Naive B cell (primary cell): ENCODE data around the gene GPN1. TPM values are rescaled to one million over a fixed set of nuclear protein-coding genes. Genes with fewer than 3 reads are reported as not detected.
"Not testable (repeated sequence)": the region's sequence is repeated elsewhere in the genome, so short reads cannot be mapped to it uniquely, and the experiment has no call there.

ENCODE experiments used
- ATAC-seq, 2 donors: fragments of 150-1000 bp; cut with Tn5 transposase; 2 replicates each; pipeline ENCODE4 v1.10.0; 2021; ENCODE audit warnings: low read depth in 2 of 2, mild to moderate bottlenecking in 2 of 2, moderate library complexity in 2 of 2
- DNase-seq: peaks from one replicate; pipeline ENCODE4 v3.0.0; 2022
- H3K27ac Mint-ChIP-seq, 6 donors: one replicate each; pipeline ENCODE4 v1.8.0; 2020 to 2022; ENCODE audit warnings: mild to moderate bottlenecking in 6 of 6, mixed read lengths in 6 of 6, moderate library complexity in 5 of 6, inconsistent platforms in 2 of 6
- H3K27me3 Mint-ChIP-seq, 3 donors: one replicate each; pipeline ENCODE4 v1.8.0; 2021 to 2022; ENCODE audit warnings: mixed read lengths in 3 of 3, mild to moderate bottlenecking in 1 of 3
- H3K36me3 Mint-ChIP-seq, 2 donors: one replicate each; pipeline ENCODE4 v1.8.0; 2020 to 2022; ENCODE audit warnings: mixed read lengths in 2 of 2, inconsistent platforms in 1 of 2, mild to moderate bottlenecking in 1 of 2
- H3K4me1 Mint-ChIP-seq, 3 donors: one replicate each; pipeline ENCODE4 v1.8.0; 2020 to 2022; ENCODE audit warnings: mixed read lengths in 3 of 3, inconsistent platforms in 1 of 3, mild to moderate bottlenecking in 1 of 3, moderate library complexity in 1 of 3
- H3K4me3 Mint-ChIP-seq, 8 donors: one replicate each; pipeline ENCODE4 v1.8.0; 2020 to 2022; ENCODE audit warnings: mild to moderate bottlenecking in 8 of 8, mixed read lengths in 8 of 8, moderate library complexity in 8 of 8, inconsistent platforms in 2 of 8
- H3K9me3 Mint-ChIP-seq, 7 donors: one replicate each; pipeline ENCODE4 v1.8.0; 2020 to 2022; ENCODE audit warnings: mixed read lengths in 7 of 7, mild to moderate bottlenecking in 5 of 7, inconsistent platforms in 2 of 7, moderate library complexity in 1 of 7
- polyA plus RNA-seq, 6 donors: library from polyadenylated mRNA; unstranded; fragments of 300-500 nt; fragmentation: Illumina TruSeq; gene quantifications; one replicate each; pipeline ENCODE4 v1.2.3, GENCODE V29; 2021; ENCODE audit warnings: low read depth in 6 of 6

Gene GPN1
- polyA plus RNA-seq, 6 donors from 2014 or later: 50.3 to 89.4 (median 62.2) TPM

- Mint-ChIP-seq H3K9me3 (peaks cover 0 to 37% (median 23%) of the 10 kb centered on the region in 7 donors), H3K36me3 (peaks cover 30 to 32% of the 10 kb centered on the region in 2 donors), H3K27ac (peak overlapping the region in 1 of 6 donors; percentile 38), H3K4me3 (peak overlapping the region in 1 of 8 donors; percentile 0), H3K4me1 (peaks cover 29 to 38% (median 29%) of the 10 kb centered on the region in 3 donors)
- not testable (repeated sequence) for DNase-seq, H3K27me3 Mint-ChIP-seq, ATAC-seq
These were observed 33.4 kb upstream of the GPN1 start for GRCh38 chr2:27595412-27595811.

GRCh38 chr2:27596627-27597026 is 32.2 kb upstream of the GPN1 start:
- Mint-ChIP-seq H3K4me3 (no peak overlapping the region), H3K9me3 (peaks cover 0 to 31% (median 17%) of the 10 kb centered on the region in 7 donors), H3K27ac (no peak overlapping the region), H3K27me3 (no peaks in the 10 kb centered on the region), H3K4me1 (peaks cover 29 to 38% (median 32%) of the 10 kb centered on the region in 3 donors), H3K36me3 (peaks cover 33% of the 10 kb centered on the region in 2 donors)
- no peak for ATAC-seq
- DNase-seq: no peak

- H3K36me3 Mint-ChIP-seq: peaks cover 33 to 51% of the 10 kb centered on the region in 2 donors
These were observed 22.2 kb upstream of the GPN1 start for GRCh38 chr2:27606611-27607010.

GRCh38 chr2:27613985-27614384 is 14.9 kb upstream of the GPN1 start:
- no peak overlapping the region for H3K4me3 Mint-ChIP-seq
- H3K27ac Mint-ChIP-seq: no peak overlapping the region
- H3K36me3 Mint-ChIP-seq: peaks cover 32 to 42% of the 10 kb centered on the region in 2 donors
- no peaks in the 10 kb centered on the region for H3K27me3 Mint-ChIP-seq
- H3K9me3 Mint-ChIP-seq: no peaks in the 10 kb centered on the region
- ATAC-seq (no peak), DNase-seq (no peak)
- peaks cover 0 to 4% (median 2%) of the 10 kb centered on the region in 3 donors for H3K4me1 Mint-ChIP-seq

More at GRCh38 chr2:27606611-27607010, 22.2 kb upstream of the GPN1 start:
- Mint-ChIP-seq H3K4me1 (peaks cover 0 to 6% (median 2%) of the 10 kb centered on the region in 3 donors), H3K9me3 (no peaks in the 10 kb centered on the region), H3K4me3 (no peak overlapping the region), H3K27me3 (no peaks in the 10 kb centered on the region), H3K27ac (no peak overlapping the region)
- ATAC-seq (no peak), DNase-seq (no peak)

GRCh38 chr2:27615316-27615715 is 13.5 kb upstream of the GPN1 start:
- Mint-ChIP-seq H3K4me1 (peaks cover 0 to 4% (median 2%) of the 10 kb centered on the region in 3 donors), H3K4me3 (no peak overlapping the region), H3K27me3 (no peaks in the 10 kb centered on the region), H3K36me3 (peaks cover 32 to 48% of the 10 kb centered on the region in 2 donors), H3K9me3 (no peaks in the 10 kb centered on the region), H3K27ac (peak overlapping the region in 1 of 6 donors; percentile 28)
- ATAC-seq: no peak
- DNase-seq: no peak

- no peaks in the 10 kb centered on the region for H3K9me3 Mint-ChIP-seq
- peaks cover 0 to 4% (median 0%) of the 10 kb centered on the region in 3 donors for H3K4me1 Mint-ChIP-seq
- ATAC-seq: no peak
- H3K4me3 Mint-ChIP-seq: no peak overlapping the region
- H3K36me3 Mint-ChIP-seq: peaks cover 45 to 52% of the 10 kb centered on the region in 2 donors
- DNase-seq: no peak
- no peaks in the 10 kb centered on the region for H3K27me3 Mint-ChIP-seq
- H3K27ac Mint-ChIP-seq: no peak overlapping the region
These were observed 7.3 kb upstream of the GPN1 start for GRCh38 chr2:27621524-27621923.

- Mint-ChIP-seq H3K36me3 (peaks cover 36 to 43% of the 10 kb centered on the region in 2 donors), H3K27ac (no peak overlapping the region), H3K4me3 (no peak overlapping the region), H3K27me3 (no peaks in the 10 kb centered on the region), H3K4me1 (peaks cover 6 to 10% (median 6%) of the 10 kb centered on the region in 3 donors), H3K9me3 (no peaks in the 10 kb centered on the region)
- ATAC-seq: no peak
- no peak for DNase-seq
These were observed 5.9 kb upstream of the GPN1 start for GRCh38 chr2:27622921-27623384.

- H3K4me3 Mint-ChIP-seq: no peak overlapping the region
- H3K27ac Mint-ChIP-seq: no peak overlapping the region
- ATAC-seq: no peak
- DNase-seq: no peak
- peaks cover 6 to 10% (median 8%) of the 10 kb centered on the region in 3 donors for H3K4me1 Mint-ChIP-seq
- no peaks in the 10 kb centered on the region for H3K9me3 Mint-ChIP-seq
- peaks cover 28 to 35% of the 10 kb centered on the region in 2 donors for H3K36me3 Mint-ChIP-seq
- H3K27me3 Mint-ChIP-seq: no peaks in the 10 kb centered on the region
These were observed 3.9 kb upstream of the GPN1 start for GRCh38 chr2:27624943-27625342.

GRCh38 chr2:27626323-27626722 is 2.5 kb upstream of the GPN1 start:
- peaks cover 19 to 27% of the 10 kb centered on the region in 2 donors for H3K36me3 Mint-ChIP-seq
- H3K4me1 Mint-ChIP-seq: peaks cover 6 to 20% (median 10%) of the 10 kb centered on the region in 3 donors
- DNase-seq, H3K27me3 Mint-ChIP-seq, ATAC-seq, H3K4me3 Mint-ChIP-seq, H3K9me3 Mint-ChIP-seq: not testable (repeated sequence)
- H3K27ac Mint-ChIP-seq: peak overlapping the region in 1 of 6 donors; percentile 42

GRCh38 chr2:27626921-27627320 is 1.9 kb upstream of the GPN1 start:
- H3K9me3 Mint-ChIP-seq, H3K27me3 Mint-ChIP-seq, DNase-seq, ATAC-seq: not testable (repeated sequence)
- Mint-ChIP-seq H3K36me3 (peaks cover 19 to 25% of the 10 kb centered on the region in 2 donors), H3K4me1 (peaks cover 6 to 20% (median 10%) of the 10 kb centered on the region in 3 donors), H3K27ac (peak overlapping the region in 2 of 6 donors; percentile 72 to 86), H3K4me3 (peak overlapping the region in 2 of 8 donors; percentile 4 to 40)

GRCh38 chr2:27627963-27628766 is 685 bp upstream of the GPN1 start:
- H3K27me3 Mint-ChIP-seq: no peaks in the 10 kb centered on the region
- peak overlapping the region in 1 of 6 donors; percentile 61 for H3K27ac Mint-ChIP-seq
- DNase-seq (no peak), ATAC-seq (peak in 1 of 2 donors; percentile 2)
- H3K9me3 Mint-ChIP-seq: no peaks in the 10 kb centered on the region
- peak overlapping the region in 3 of 8 donors; percentile 33 to 54 (median 50) for H3K4me3 Mint-ChIP-seq
- peaks cover 20% of the 10 kb centered on the region in 2 donors for H3K36me3 Mint-ChIP-seq
- H3K4me1 Mint-ChIP-seq: peaks cover 6 to 20% (median 10%) of the 10 kb centered on the region in 3 donors

GRCh38 chr2:27630257-27630656 is 1.4 kb downstream of the GPN1 start:
- ATAC-seq, H3K9me3 Mint-ChIP-seq, H3K27me3 Mint-ChIP-seq, DNase-seq: not testable (repeated sequence)
- Mint-ChIP-seq H3K4me1 (peaks cover 6 to 20% (median 10%) of the 10 kb centered on the region in 3 donors), H3K36me3 (peaks cover 23 to 29% of the 10 kb centered on the region in 2 donors), H3K4me3 (peak overlapping the region in 1 of 8 donors; percentile 62), H3K27ac (peak overlapping the region in 2 of 6 donors; percentile 29 to 61)

GRCh38 chr2:27634291-27634690 is 5.4 kb downstream of the GPN1 start:
- Mint-ChIP-seq H3K36me3 (peaks cover 35 to 44% of the 10 kb centered on the region in 2 donors), H3K4me3 (no peak overlapping the region), H3K27ac (no peak overlapping the region), H3K9me3 (no peaks in the 10 kb centered on the region), H3K27me3 (no peaks in the 10 kb centered on the region), H3K4me1 (peaks cover 0 to 14% (median 7%) of the 10 kb centered on the region in 3 donors)
- ATAC-seq (no peak), DNase-seq (no peak)

- ATAC-seq: no peak
- Mint-ChIP-seq H3K36me3 (peaks cover 42 to 46% of the 10 kb centered on the region in 2 donors), H3K27me3 (no peaks in the 10 kb centered on the region)
These were observed 7.9 kb downstream of the GPN1 start for GRCh38 chr2:27636766-27637165.

More at GRCh38 chr2:27636766-27637165, 7.9 kb downstream of the GPN1 start:
- Mint-ChIP-seq H3K27ac (no peak overlapping the region), H3K4me3 (no peak overlapping the region), H3K9me3 (no peaks in the 10 kb centered on the region), H3K4me1 (peaks cover 0 to 7% (median 3%) of the 10 kb centered on the region in 3 donors)
- DNase-seq: no peak
